IPS DF 6.9 (cell line): ENCODE data around the gene CCDC77.

Experiments
- DNase-seq: peaks from one replicate; pipeline ENCODE4 v3.0.0-alpha.2; 2013; ENCODE audit warnings: low read depth, low spot score
- H3K27ac ChIP-seq: one replicate; pipeline ENCODE4 v1.5.1; 2013; ENCODE audit warnings: low read length, control low read depth
- H3K27me3 ChIP-seq: 2 replicates; pipeline ENCODE4 v1.6.1; 2013; ENCODE audit warnings: mild to moderate bottlenecking, low read length; ENCODE audit not compliant: control insufficient read depth, insufficient read depth
- H3K36me3 ChIP-seq: 2 replicates; pipeline ENCODE4 v1.6.1; 2013; ENCODE audit warnings: low read length; ENCODE audit not compliant: control insufficient read depth, insufficient read depth
- H3K4me1 ChIP-seq: 2 replicates; pipeline ENCODE4 v1.6.1; 2013; ENCODE audit warnings: low read length; ENCODE audit not compliant: control insufficient read depth, insufficient read depth
- H3K4me3 ChIP-seq: 2 replicates; pipeline ENCODE4 v1.5.1; 2013; ENCODE audit warnings: mild to moderate bottlenecking, low read length
- H3K9me3 ChIP-seq: 2 replicates; pipeline ENCODE4 v1.6.1; 2013; ENCODE audit warnings: low read length, inconsistent platforms; ENCODE audit not compliant: control insufficient read depth, insufficient read depth
- WGBS: extraction: QIAGEN DNeasy Blood & Tissue Kit; methylation state at CpG from one replicate; pipeline ENCODE4 v1.1.7; 2013; ENCODE audit warnings: mixed read lengths, missing lambda C conversion rate; ENCODE audit not compliant: insufficient read length, insufficient coverage; 5-methylcytosine and 5-hydroxymethylcytosine counted together

CCDC77 gene

GRCh38 chr12:479161-479560 lies 77.7 kb downstream of the CCDC77 start:
- no peaks in the 10 kb centered on the region for H3K36me3 ChIP-seq
- no peak overlapping the region for H3K27ac ChIP-seq
- no peaks in the 10 kb centered on the region for H3K27me3 ChIP-seq
- no CpG with 5 or more reads among the region's 4 CpGs for WGBS
- no peak overlapping the region for H3K4me3 ChIP-seq
- no peaks in the 10 kb centered on the region for H3K9me3 ChIP-seq
- no peak for DNase-seq
- H3K4me1 ChIP-seq, result 0 out of 2 replicates have a peak, but pooled peaks cover 2% of the 10 kb centered on the region

- H3K36me3 ChIP-seq, result no peaks in the 10 kb centered on the region
- H3K27me3 ChIP-seq, result no peaks in the 10 kb centered on the region
- H3K4me3 ChIP-seq, result no peak overlapping the region
- WGBS, result no CpG with 5 or more reads among the region's 13 CpGs
- no peak overlapping the region for H3K27ac ChIP-seq
- H3K9me3 ChIP-seq, result no peaks in the 10 kb centered on the region
- DNase-seq, result no peak
- H3K4me1 ChIP-seq, result 0 out of 2 replicates have a peak, but pooled peaks cover 2% of the 10 kb centered on the region
Observed at GRCh38 chr12:480831-481816, 79.7 kb downstream of the CCDC77 start.

- H3K4me1 ChIP-seq, result 0 out of 2 replicates have a peak, but pooled peaks cover 2% of the 10 kb centered on the region
- DNase-seq, result no peak
- H3K27ac ChIP-seq, result no peak overlapping the region
- H3K4me3 ChIP-seq, result no peak overlapping the region
- H3K27me3 ChIP-seq, result no peaks in the 10 kb centered on the region
- no peaks in the 10 kb centered on the region for H3K9me3 ChIP-seq
- no CpG with 5 or more reads among the region's 3 CpGs for WGBS
- no peaks in the 10 kb centered on the region for H3K36me3 ChIP-seq
Observed at GRCh38 chr12:482061-482460, 80.6 kb downstream of the CCDC77 start.

GRCh38 chr12:484096-484495 lies 82.7 kb downstream of the CCDC77 start:
- WGBS, result no CpG with 5 or more reads among the region's 11 CpGs
- no peak for DNase-seq
- no peaks in the 10 kb centered on the region for H3K36me3 ChIP-seq
- H3K4me3 ChIP-seq, result no peak overlapping the region
- no peaks in the 10 kb centered on the region for H3K4me1 ChIP-seq
- H3K9me3 ChIP-seq, result no peaks in the 10 kb centered on the region
- H3K27me3 ChIP-seq, result no peaks in the 10 kb centered on the region
- H3K27ac ChIP-seq, result no peak overlapping the region

GRCh38 chr12:490260-490659 lies 88.8 kb downstream of the CCDC77 start:
- no peaks in the 10 kb centered on the region for H3K36me3 ChIP-seq
- H3K4me3 ChIP-seq, result no peak overlapping the region
- no peaks in the 10 kb centered on the region for H3K4me1 ChIP-seq

More at GRCh38 chr12:490260-490659, 88.8 kb downstream of the CCDC77 start:
- DNase-seq, result no peak
- Histone ChIP-seq H3K27me3 (no peaks in the 10 kb centered on the region), H3K9me3 (no peaks in the 10 kb centered on the region), H3K27ac (no peak overlapping the region)
